GM12892 (cell line): ENCODE results near the gene LEF1.
"Not testable (repeated sequence)": the region's sequence is repeated elsewhere in the genome, so short reads cannot be mapped to it uniquely, and the experiment has no call there.

Experiments used
- DNase-seq: peaks from one replicate; pipeline ENCODE4 v3.0.0; 2011; ENCODE audit not compliant: insufficient read length
- FAIRE-seq: peaks from 2 replicates; lab custom pipeline; 2011; peaks lifted over from hg19 to GRCh38; lab: Jason Lieb, UNC
- POLR2A ChIP-seq: IDR thresholded peaks from 2 replicates; pipeline ENCODE4 v1.6.1; 2011; ENCODE audit warnings: low read depth, low read length, control low read depth
- POLR2AphosphoS5 ChIP-seq: IDR thresholded peaks from 2 replicates; pipeline ENCODE4 v1.6.1; 2011; ENCODE audit warnings: low read depth, low read length, control low read depth
- TAF1 ChIP-seq: IDR thresholded peaks from 2 replicates; pipeline ENCODE4 v1.6.1; 2011; ENCODE audit warnings: low read depth, mild to moderate bottlenecking, control low read depth, low read length, borderline replicate concordance

LEF1 gene

DNA sequence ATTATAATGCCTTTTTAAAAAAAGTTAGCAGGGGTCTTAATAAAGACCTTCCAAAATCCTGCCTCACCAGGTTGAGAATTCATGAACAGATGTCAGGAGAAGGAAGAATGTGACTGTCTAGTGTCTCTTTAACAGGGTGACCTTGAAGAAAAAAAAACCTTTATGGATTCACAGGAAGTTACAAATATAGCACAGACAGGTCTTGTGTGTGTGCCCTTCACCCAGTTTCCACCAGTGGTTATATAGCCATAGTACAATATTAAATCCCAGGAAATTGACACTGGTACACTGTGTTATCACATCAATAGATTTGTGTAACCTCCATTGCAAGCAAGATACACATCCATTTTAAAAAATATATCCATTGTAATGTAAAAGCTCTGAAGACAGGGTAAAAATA is 135.4 kb downstream of the LEF1 start:
- DNase-seq, result no peak
- TF ChIP-seq POLR2AphosphoS5 (no peak), POLR2A (no peak), TAF1 (no peak)
- no peak for FAIRE-seq

DNA sequence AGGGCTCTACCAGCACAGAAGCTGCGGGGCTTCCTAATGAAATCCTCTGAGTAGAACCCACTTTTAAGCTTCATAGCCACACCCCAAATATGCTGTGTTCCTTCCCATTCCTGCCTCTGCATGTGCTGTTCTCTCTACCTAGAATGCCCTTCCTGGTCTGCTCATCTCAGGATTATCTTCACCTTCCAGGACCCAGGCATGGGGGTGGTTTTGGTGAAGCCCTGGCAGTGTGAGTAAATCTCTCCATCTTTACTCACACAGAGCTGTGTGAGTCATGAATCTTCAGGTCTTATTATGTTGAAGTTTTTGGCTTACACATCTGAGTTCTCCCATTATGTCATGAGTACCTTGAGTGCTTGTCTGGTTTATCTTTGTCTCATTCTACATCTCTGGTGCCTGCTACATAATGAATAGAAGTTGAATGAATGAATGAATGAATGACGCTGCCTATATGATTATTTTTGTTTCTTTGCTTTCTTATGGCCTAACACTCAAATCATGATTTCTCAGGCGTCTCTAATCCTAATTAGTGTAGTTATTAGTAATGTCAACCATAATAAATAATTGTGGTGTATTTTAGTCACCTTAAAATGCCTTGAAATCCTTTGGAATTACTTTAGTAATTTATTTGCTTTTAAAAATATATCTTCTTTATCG is 137.2 kb downstream of the LEF1 start:
- TF ChIP-seq POLR2A, result no peak
- TF ChIP-seq POLR2AphosphoS5, result no peak
- TF ChIP-seq TAF1, result no peak
- no peak for DNase-seq
- FAIRE-seq, result no peak

DNA sequence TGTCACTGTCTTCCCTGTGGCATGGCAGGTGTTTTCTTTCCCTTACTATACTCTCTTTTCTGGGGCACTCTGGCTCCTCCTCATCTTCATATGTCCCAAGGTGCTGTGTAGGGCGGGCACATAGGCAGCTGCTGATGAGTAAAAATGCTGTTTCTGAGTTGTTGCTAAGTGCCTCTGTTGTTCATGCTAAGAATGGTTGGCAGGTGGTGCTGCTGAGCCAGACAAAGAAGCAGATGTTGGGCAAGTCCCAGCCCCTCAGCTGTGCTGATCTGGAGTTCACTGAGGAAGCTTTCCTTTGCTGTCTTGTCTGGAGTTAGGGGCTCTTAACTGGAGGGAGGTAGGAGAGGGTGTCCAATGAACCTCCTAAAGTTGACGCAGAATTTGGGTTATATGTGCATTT is 138.4 kb downstream of the LEF1 start:
- peak; percentile 92 for FAIRE-seq
- DNase-seq, result no peak
- TF ChIP-seq POLR2A, result no peak
- TF ChIP-seq TAF1, result no peak
- TF ChIP-seq POLR2AphosphoS5, result no peak

DNA sequence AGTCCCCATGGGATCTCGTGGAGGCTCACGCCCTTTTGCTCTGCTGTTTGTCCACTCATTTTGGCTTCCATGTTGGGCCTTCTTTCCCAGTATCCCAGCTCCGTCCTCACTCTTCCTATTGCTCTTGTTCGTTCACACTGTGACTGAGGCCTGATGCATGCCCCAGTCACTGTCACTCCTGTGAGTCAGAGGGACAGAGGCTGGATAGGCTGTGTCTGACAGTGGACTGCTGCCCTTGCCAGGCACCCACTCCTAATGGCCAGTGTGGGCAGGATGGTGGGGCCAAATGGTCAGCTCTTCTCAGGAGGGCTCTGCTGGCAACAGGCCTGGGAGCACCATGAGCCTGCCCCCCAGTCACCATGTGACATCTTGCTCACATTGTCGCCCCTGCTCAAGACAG is 139.0 kb downstream of the LEF1 start:
- DNase-seq, result no peak
- TF ChIP-seq TAF1, result no peak
- no peak for TF ChIP-seq POLR2AphosphoS5
- no peak for TF ChIP-seq POLR2A
- FAIRE-seq, result no peak

- DNase-seq (no peak), FAIRE-seq (no peak)
- TF ChIP-seq POLR2A, result no peak
- no peak for TF ChIP-seq POLR2AphosphoS5
- no peak for TF ChIP-seq TAF1
These were observed 139.6 kb downstream of the LEF1 start for GRCh38 chr4:108029016-108029720.

GRCh38 chr4:108024878-108025165 is 143.9 kb downstream of the LEF1 start:
- DNase-seq, result no peak
- no peak for FAIRE-seq
- no peak for TF ChIP-seq POLR2AphosphoS5
- TF ChIP-seq TAF1, result no peak
- TF ChIP-seq POLR2A, result no peak

DNA sequence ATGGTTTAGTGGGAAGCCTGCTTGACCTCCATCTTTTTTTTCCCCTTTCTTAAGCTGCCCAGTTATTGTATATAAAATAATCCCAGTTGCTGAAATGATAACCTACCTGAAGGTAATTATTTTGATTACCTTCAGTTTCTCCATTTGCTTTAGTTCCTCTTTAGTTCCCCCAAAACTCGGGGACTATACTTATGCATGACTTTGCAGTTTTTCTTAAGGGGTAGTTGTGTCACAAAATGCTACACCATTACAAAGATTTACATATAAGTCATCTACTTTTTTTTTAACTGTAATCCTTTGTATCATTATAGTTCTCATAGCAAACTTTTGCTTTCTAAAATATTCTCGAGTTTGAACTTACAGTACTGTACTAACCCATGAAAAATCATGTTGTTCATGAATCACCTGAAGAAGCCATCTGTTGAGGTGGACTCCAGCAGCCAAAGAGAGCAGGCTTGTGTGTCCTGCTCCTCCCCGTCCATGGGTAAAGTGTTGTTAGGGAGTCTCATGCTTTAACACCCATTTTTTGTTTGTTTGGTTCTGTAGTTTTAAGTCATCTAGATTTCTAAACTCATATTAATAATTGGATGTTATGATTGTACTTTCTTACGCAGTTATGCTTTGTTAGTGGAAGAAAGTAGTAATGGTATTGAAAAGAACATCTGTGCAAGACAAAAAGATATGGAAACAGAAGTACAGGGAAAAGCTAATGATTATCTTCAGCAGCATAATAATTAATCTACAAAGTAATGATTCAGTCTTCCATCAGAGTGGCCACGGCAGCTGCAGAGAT is 144.5 kb downstream of the LEF1 start:
- FAIRE-seq, result no peak
- DNase-seq, result no peak
- TF ChIP-seq POLR2A (no peak), POLR2AphosphoS5 (no peak), TAF1 (no peak)

DNA sequence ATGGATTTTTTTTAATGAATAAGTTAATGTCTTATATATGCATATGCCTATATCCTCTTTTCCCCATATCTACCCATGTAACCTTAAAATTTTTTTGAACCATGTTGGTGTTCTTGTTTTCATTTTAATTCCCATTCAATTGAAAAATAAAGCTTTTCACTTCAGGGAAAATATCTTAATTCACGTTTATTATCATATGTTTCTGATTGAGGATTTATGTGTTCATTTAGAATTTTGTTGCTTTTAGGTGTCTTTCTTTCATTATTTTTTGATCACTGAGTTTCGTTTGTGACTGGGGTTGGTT is 149.9 kb downstream of the LEF1 start:
- no peak for DNase-seq
- FAIRE-seq, result no peak
- TF ChIP-seq POLR2AphosphoS5 (no peak), POLR2A (no peak), TAF1 (no peak)

- TF ChIP-seq TAF1, result no peak
- TF ChIP-seq POLR2AphosphoS5, result no peak
- TF ChIP-seq POLR2A, result no peak
- DNase-seq (peak; percentile 40), FAIRE-seq (peak; percentile 94)
These were observed 150.5 kb downstream of the LEF1 start for GRCh38 chr4:108018040-108018883.

GRCh38 chr4:108013955-108014354 is 154.8 kb downstream of the LEF1 start:
- TF ChIP-seq POLR2AphosphoS5, result no peak
- TF ChIP-seq POLR2A, result no peak
- no peak for TF ChIP-seq TAF1
- FAIRE-seq, result peak; percentile 9
- no peak for DNase-seq

- FAIRE-seq (no peak), DNase-seq (no peak)
- TF ChIP-seq TAF1 (no peak), POLR2A (no peak), POLR2AphosphoS5 (no peak)
These were observed 155.4 kb downstream of the LEF1 start for GRCh38 chr4:108013327-108013726.

DNA sequence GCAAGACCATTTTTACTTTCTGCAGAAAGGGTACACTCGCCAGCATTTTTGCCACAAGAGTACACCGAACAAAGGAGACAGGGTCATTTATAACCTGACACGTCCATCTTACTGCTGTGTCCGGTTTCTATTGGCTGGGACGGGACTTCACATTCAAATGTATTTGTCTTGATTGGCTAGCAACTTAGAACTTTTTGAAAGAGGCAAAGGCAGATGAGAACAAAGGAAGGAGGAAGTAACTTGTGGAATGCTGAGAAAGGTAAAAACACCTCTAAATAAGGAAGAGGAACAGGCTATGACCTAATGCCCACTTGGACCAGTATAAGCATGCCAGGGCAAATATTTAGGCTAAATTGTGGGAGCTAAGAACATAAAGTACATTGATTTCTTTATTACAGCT is 156.3 kb downstream of the LEF1 start:
- FAIRE-seq, DNase-seq: not testable (repeated sequence)
